Esophagus muscularis mucosa (tissue), 4 donors: Measurements from ENCODE around the gene SHB. TPM values are rescaled to one million over a fixed set of nuclear protein-coding genes. Genes with fewer than 3 reads are reported as not detected.

ENCODE experiments used
- DNase-seq: peaks from one replicate; pipeline ENCODE4 v3.0.0-alpha.2; 2017; ENCODE audit errors: extremely low spot score
- H3K27ac ChIP-seq, 4 donors: fragments of 200-600 bp; sonication (generic); replicated peaks in 1 of 4; 1 replicate in 3 of 4; 2 replicates in 1 of 4; pipeline ENCODE4 v1.5.1; 2016 to 2019; ENCODE audit warnings: mild to moderate bottlenecking in 1 of 4
- H3K27me3 ChIP-seq, 4 donors: fragments of 200-600 bp; sonication (generic); one replicate each; pipeline versions ENCODE4 v1.5.1 to v1.6.0; 2016 to 2019
- H3K36me3 ChIP-seq, 4 donors: fragments of 200-600 bp; sonication (generic); one replicate each; pipeline ENCODE4 v1.5.1; 2016 to 2019
- H3K4me1 ChIP-seq, 4 donors: fragments of 200-600 bp; sonication (generic); one replicate each; pipeline ENCODE4 v1.5.1; 2016 to 2019
- H3K4me3 ChIP-seq, 4 donors: fragments of 200-600 bp; sonication (generic); 1 replicate in 2 of 4; 2 replicates in 2 of 4; pipeline ENCODE4 v1.5.1; 2016 to 2019; ENCODE audit warnings: mild to moderate bottlenecking in 4 of 4, moderate library complexity in 1 of 4
- H3K9me3 ChIP-seq, 4 donors: fragments of 200-600 bp; sonication (generic); 1 replicate in 3 of 4; 2 replicates in 1 of 4; pipeline ENCODE4 v1.5.1; 2016 to 2019
- CTCF ChIP-seq, 3 experiments: fragments of 200-600 bp in 2 of 3; fragments of 450-650 bp in 1 of 3; sonication (generic) in 2 of 3; IDR thresholded peaks; one replicate each; pipeline ENCODE4 v1.5.1; 2017 to 2019; ENCODE audit warnings: antibody characterized with exemption in 3 of 3, mild to moderate bottlenecking in 2 of 3, moderate library complexity in 1 of 3
- EP300 ChIP-seq: sonication (generic); formaldehyde crosslinking; IDR thresholded peaks from one replicate; pipeline ENCODE4 v1.6.1; 2017; ENCODE audit warnings: antibody characterized with exemption
- POLR2A ChIP-seq: fragments of 450-650 bp; IDR thresholded peaks from one replicate; pipeline ENCODE4 v1.6.1; 2017; ENCODE audit warnings: antibody characterized with exemption, moderate library complexity, mild to moderate bottlenecking, low read depth
- POLR2AphosphoS5 ChIP-seq, 2 donors: sonication (generic); formaldehyde crosslinking; IDR thresholded peaks; one replicate each; pipeline ENCODE4 v1.6.1; 2017; ENCODE audit warnings: antibody characterized with exemption in 2 of 2
- WGBS: methylation state at CpG from one replicate; pipeline ENCODE4 v1.1.5; 2018; 5-methylcytosine and 5-hydroxymethylcytosine counted together
- intact Hi-C: fragments of 100-400 bp; cut with DNase I; formaldehyde crosslinking; loops from one replicate; pipeline ENCODE4 v1.15.1; 2023
- total RNA-seq, 4 donors: library from RNA; depleted of rRNA; stranded (reverse); fragments of >200 nt; gene quantifications; one replicate each; pipeline versions ENCODE4 v1.1.0 to v1.2.1, GENCODE V29; 2016

SHB gene
- total RNA-seq, 4 donors from 2014 or later = 16.6 to 21.2 (median 21.0) TPM

DNA sequence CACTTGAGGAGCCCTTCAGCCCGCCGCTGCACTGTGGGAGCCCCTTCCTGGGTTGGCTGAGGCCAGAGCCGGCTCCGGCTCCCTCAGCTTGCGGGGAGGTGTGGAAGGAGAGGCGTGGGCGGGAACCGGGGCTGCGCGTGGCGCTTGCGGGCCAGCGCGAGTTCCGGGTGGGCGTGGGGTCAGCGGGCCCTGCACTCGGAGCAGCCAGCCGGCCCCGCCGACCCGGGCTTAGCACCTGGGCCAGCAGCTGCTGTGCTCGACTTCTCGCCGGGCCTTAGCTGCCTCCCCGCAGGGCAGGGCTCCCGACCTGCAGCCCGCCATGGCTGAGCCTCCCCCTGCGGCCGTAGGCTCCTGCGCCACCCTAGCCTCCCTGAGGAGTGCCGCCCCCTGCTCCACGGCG lies 6.2 kb upstream of the SHB start:
- no peak for TF ChIP-seq POLR2AphosphoS5 (IDR thresholded peaks at IDR 0.05)
- no peak for TF ChIP-seq POLR2A
- TF ChIP-seq CTCF (IDR thresholded peaks at IDR 0.05) = no peak
- no peak for TF ChIP-seq EP300
- Histone ChIP-seq H3K4me1 (peaks cover 0 to 8% (median 3%) of the 10 kb centered on the region in 4 donors), H3K36me3 (no peaks in the 10 kb centered on the region), H3K9me3 (no peaks in the 10 kb centered on the region), H3K27ac (no peak overlapping the region), H3K27me3 (no peaks in the 10 kb centered on the region), H3K4me3 (no peak overlapping the region)
- intact Hi-C loops = no loop called here
- DNase-seq = no peak
- WGBS = 98% methylated on average over 13 of the region's 34 CpGs

GRCh38 chr9:38074441-38074961 lies 5.5 kb upstream of the SHB start:
- no peak overlapping the region for H3K27ac ChIP-seq
- no peaks in the 10 kb centered on the region for H3K36me3 ChIP-seq
- H3K4me3 ChIP-seq = no peak overlapping the region
- no peak for TF ChIP-seq POLR2AphosphoS5 (IDR thresholded peaks at IDR 0.05)
- no peak for TF ChIP-seq CTCF (IDR thresholded peaks at IDR 0.05)
- TF ChIP-seq EP300 = no peak
- TF ChIP-seq POLR2A = no peak
- H3K27me3 ChIP-seq = no peaks in the 10 kb centered on the region
- 74% methylated on average over 5 of the region's 5 CpGs for WGBS
- H3K9me3 ChIP-seq = no peaks in the 10 kb centered on the region
- intact Hi-C loops = no loop called here
- DNase-seq = no peak
- H3K4me1 ChIP-seq = peaks cover 7 to 15% (median 11%) of the 10 kb centered on the region in 4 donors

DNA sequence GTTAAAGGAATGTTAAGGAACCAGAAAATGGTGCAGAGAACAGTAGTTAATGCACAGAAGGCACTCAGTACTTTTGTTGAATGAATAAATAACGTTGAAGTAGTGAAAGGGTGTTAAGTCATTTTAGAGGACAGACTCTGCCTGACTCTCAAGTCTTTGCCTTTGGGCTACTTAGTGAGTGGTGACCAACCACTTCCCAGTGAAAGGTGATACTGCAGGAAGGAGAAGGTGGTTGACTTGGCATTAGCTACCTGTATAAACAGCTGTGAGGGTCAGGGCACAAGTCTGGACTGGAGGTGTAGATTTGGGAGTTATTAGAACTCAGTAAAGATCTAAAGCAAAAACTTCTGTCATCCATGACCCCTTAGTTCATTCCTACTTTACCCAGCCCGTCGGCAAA lies 4.9 kb upstream of the SHB start:
- H3K27ac ChIP-seq = no peak overlapping the region
- H3K9me3 ChIP-seq = no peaks in the 10 kb centered on the region
- H3K36me3 ChIP-seq = no peaks in the 10 kb centered on the region
- H3K4me1 ChIP-seq = peaks cover 7 to 15% (median 11%) of the 10 kb centered on the region in 4 donors
- DNase-seq = no peak
- 79% methylated on average over 3 of the region's 3 CpGs for WGBS
- intact Hi-C loops = no loop called here
- TF ChIP-seq POLR2A = no peak
- TF ChIP-seq POLR2AphosphoS5 (IDR thresholded peaks at IDR 0.05) = no peak
- TF ChIP-seq EP300 = no peak
- TF ChIP-seq CTCF (IDR thresholded peaks at IDR 0.05) = no peak
- no peak overlapping the region for H3K4me3 ChIP-seq
- H3K27me3 ChIP-seq = no peaks in the 10 kb centered on the region

GRCh38 chr9:38071470-38072134 lies 2.6 kb upstream of the SHB start:
- no peaks in the 10 kb centered on the region for H3K36me3 ChIP-seq
- peaks cover 0 to 4% (median 0%) of the 10 kb centered on the region in 4 donors for H3K27me3 ChIP-seq
- H3K9me3 ChIP-seq = no peaks in the 10 kb centered on the region
- intact Hi-C loops = no loop called here
- H3K27ac ChIP-seq = no peak overlapping the region
- DNase-seq = no peak
- TF ChIP-seq CTCF (IDR thresholded peaks at IDR 0.05) (no peak), POLR2AphosphoS5 (IDR thresholded peaks at IDR 0.05) (no peak), EP300 (no peak), POLR2A (no peak)
- no peak overlapping the region for H3K4me3 ChIP-seq
- WGBS = 64% methylated on average over 7 of the region's 7 CpGs
- peaks cover 14 to 33% (median 25%) of the 10 kb centered on the region in 4 donors for H3K4me1 ChIP-seq
